OCI-LY3 (cell line): Measurements from ENCODE around the gene CARS1.

ENCODE experiments used
- CTCF ChIP-seq: fragments of 200-600, 300-600 bp; sonication (generic); IDR thresholded peaks from 2 replicates; pipeline ENCODE4 v1.5.1; 2014; ENCODE audit warnings: antibody characterized with exemption, low read length, low read depth
- EZH2phosphoT487 ChIP-seq: fragments of 200-600 bp; shearing (Covaris generic); IDR thresholded peaks from 2 replicates; pipeline ENCODE4 v1.6.1; 2018; ENCODE audit warnings: antibody characterized with exemption, mixed run types, low read depth

- TF ChIP-seq CTCF, result no peak
- TF ChIP-seq EZH2phosphoT487, result no peak
Measured at GRCh38 chr11:2990617-2991451, 66.4 kb downstream of the CARS1 start.
